ENCODE results near the gene ABCE1. TPM values are rescaled to one million over a fixed set of nuclear protein-coding genes. Genes with fewer than 3 reads are reported as not detected.
"Not testable (repeated sequence)": the region's sequence is repeated elsewhere in the genome, so short reads cannot be mapped to it uniquely, and the experiment has no call there.

Gene ABCE1
- polyA plus RNA-seq, 3 donors from 2014 or later: 29.2 to 47.6 (median 34.0) TPM

DNA sequence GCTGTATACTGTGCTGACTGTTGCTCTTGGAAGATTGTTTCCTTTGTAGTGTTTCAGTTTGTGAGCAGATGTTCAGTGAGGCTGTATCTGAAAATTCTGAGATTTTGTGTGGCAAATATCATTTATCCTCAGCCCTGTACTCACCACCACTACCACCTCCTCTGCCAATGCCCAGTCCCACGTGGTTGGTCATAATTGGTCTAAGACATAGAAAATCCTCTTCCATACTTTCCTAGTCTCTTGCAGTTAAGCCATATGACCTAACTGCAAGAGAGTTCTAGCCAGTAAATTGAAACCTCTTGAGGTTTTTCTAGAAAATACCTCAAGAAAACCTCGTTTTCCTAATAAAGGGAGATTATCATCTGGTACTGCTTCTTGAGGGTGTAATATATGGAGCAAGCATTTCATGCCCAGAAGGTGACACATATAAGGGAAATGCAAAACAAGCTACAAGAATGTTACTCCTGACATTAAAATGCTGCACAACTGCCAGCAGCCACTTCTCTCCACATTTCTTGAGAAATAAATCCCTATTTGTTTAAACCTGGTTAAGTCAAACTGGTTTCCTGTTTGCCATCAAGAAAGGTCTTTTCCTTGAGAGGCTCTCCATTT is 32.8 kb downstream of the ABCE1 start:
- no peak for DNase-seq
- H3K4me1 Mint-ChIP-seq: peaks cover 25 to 36% of the 10 kb centered on the region in 2 donors
- H3K4me3 Mint-ChIP-seq: no peak overlapping the region
- peaks cover 0 to 19% (median 11%) of the 10 kb centered on the region in 3 donors for H3K36me3 Mint-ChIP-seq
- H3K27ac Mint-ChIP-seq: peak overlapping the region; percentile 9 to 70 (median 50)
- peaks cover 0 to 5% (median 0%) of the 10 kb centered on the region in 3 donors for H3K27me3 Mint-ChIP-seq (ENCODE audit: low read depth in 3 of 3)
- H3K9me3 Mint-ChIP-seq: no peaks in the 10 kb centered on the region

DNA sequence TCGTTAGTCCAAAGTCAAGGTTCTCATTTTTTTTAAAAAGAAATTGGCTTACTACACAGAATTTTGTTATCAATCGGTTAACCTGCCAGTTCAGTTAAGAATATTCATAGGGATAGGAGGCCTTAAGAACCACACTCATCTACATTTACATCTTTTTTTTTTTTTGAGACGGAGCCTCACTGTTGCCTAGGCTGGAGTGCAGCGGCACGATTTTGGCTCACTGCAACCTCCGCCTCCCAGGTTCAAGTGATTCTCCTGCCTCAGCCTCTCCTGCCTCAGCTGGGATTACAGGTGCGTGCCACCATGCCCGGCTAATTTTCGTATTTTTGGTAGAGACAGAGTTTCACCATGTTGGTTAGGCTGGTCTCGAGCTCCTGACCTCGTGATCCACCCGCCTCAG is 33.7 kb downstream of the ABCE1 start:
- peaks cover 19 to 36% of the 10 kb centered on the region in 2 donors for H3K4me1 Mint-ChIP-seq
- H3K9me3 Mint-ChIP-seq: no peaks in the 10 kb centered on the region
- H3K4me3 Mint-ChIP-seq: no peak overlapping the region
- H3K27me3 Mint-ChIP-seq (ENCODE audit: low read depth in 3 of 3): peaks cover 0 to 3% (median 0%) of the 10 kb centered on the region in 3 donors
- H3K27ac Mint-ChIP-seq: peak overlapping the region in 1 of 6 donors; percentile 58
- peaks cover 0 to 10% (median 8%) of the 10 kb centered on the region in 3 donors for H3K36me3 Mint-ChIP-seq
- no peak for DNase-seq

DNA sequence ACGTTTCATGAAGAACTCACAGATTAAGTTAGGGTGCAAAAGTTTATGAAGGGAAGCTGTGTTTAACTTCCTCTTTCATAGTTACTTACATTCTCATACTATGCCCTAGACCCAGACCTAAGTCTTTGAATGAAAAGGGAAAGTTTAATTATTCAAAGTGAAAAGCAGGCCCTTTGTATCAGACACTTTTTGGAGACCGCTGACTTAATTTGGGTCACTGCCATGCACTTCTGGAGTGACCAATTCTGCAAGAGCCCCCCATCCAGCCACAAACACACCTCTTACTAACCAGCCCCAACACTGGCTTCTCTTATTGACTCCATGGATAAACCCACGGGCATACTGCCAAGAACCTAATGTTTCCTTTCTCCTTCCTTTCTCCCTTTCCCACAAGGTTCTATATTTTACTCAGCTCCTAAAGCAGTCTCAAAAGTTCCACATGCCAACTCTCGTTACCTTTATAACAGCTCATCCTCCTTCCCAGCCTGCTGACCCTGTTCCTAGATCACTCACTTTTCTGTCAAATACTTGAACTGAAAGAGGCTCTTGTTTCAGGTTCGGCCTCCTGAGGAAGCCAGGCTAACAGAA is 34.5 kb downstream of the ABCE1 start:
- peaks cover 0 to 14% (median 11%) of the 10 kb centered on the region in 3 donors for H3K36me3 Mint-ChIP-seq
- no peak for DNase-seq
- peaks cover 0 to 4% (median 0%) of the 10 kb centered on the region in 3 donors for H3K27me3 Mint-ChIP-seq (ENCODE audit: low read depth in 3 of 3)
- H3K4me1 Mint-ChIP-seq: peaks cover 22 to 36% of the 10 kb centered on the region in 2 donors
- H3K9me3 Mint-ChIP-seq: no peaks in the 10 kb centered on the region
- peak overlapping the region; percentile 4 to 71 (median 39) for H3K27ac Mint-ChIP-seq
- no peak overlapping the region for H3K4me3 Mint-ChIP-seq

DNA sequence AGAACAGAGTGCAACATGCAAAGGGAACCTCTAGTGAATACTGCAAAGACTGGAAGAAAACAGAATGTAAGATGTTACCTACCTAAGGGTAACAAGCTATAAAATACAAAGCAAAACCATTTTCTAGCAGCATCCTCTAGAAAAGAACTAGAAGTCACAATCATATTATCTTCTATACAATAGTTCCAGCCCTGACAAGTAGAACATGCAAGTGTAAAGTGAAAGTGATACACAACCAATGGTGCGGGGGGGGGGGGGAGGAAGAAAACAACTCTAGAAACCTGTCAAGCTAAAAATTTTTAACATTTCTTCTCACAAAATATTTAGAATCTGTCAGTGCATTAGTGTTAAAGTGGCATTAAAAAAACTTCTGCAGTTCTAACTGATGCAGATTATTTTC is 38.1 kb downstream of the ABCE1 start:
- H3K27ac Mint-ChIP-seq: peak overlapping the region in 5 of 6 donors; percentile 53 to 70 (median 57)
- H3K4me3 Mint-ChIP-seq: peak overlapping the region; percentile 2 to 61 (median 27)
- DNase-seq: peak in 1 of 3 donors; percentile 7
- peaks cover 8 to 34% (median 20%) of the 10 kb centered on the region in 3 donors for H3K36me3 Mint-ChIP-seq
- H3K27me3 Mint-ChIP-seq (ENCODE audit: low read depth in 3 of 3); H3K9me3 Mint-ChIP-seq: not testable (repeated sequence)
- peaks cover 20 to 30% of the 10 kb centered on the region in 2 donors for H3K4me1 Mint-ChIP-seq

DNA sequence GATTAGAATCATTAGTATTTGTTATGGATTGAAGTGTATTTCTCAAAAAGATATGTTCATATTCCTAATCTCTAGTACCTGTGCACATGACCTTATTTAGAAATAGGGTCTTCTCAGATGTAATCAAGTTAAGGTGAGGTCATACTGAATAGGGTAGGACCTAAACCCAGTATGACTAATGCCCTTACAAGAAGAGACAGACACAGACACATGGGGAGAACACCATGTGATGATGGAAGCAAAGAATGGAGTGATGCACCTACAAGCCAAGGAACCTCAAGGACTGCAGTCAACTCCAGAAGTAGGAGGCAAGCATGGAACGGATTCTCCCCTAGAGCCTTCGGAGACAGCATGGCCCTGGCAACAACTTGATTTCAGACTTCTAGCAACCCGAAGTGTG is 50.9 kb downstream of the ABCE1 start:
- Mint-ChIP-seq H3K27me3 (ENCODE audit: low read depth in 3 of 3) (peaks cover 0 to 5% (median 0%) of the 10 kb centered on the region in 3 donors), H3K4me3 (no peak overlapping the region), H3K9me3 (no peaks in the 10 kb centered on the region), H3K27ac (peak overlapping the region in 1 of 6 donors; percentile 46), H3K4me1 (peaks cover 0 to 5% of the 10 kb centered on the region in 2 donors), H3K36me3 (peaks cover 30 to 53% (median 50%) of the 10 kb centered on the region in 3 donors)
- DNase-seq: no peak

DNA sequence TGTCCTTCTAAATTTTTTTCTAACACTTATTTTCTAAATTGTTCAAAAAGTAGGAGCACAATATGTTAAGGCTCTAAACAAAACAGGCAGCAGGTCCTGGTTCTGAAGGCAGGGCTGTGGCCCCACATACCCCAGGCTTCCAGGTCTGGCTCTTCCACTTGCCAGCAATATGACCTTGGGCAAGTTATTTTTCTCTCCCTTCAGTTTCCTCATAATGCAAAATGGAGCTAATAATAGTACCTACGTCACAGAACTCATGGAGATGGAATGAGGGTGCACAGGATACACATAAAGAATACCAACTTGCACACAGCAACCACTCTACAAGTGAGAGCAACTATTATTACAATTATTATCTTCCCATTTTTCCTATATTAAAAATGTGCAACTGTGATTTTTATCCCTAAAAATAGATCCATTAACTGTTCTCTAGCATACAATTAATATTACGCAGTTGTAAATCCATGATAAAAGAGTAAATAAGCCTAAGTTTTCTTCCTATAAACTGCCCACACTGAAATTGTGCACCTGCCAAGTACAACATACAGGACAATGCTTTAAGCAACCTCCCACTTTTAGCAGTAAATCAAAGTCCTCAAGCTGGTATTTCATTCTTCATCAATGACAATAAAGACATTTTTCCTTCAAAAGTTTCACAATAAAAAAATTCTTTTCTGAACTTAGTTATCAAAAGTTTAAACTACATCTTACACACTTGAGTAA is 55.2 kb downstream of the ABCE1 start:
- H3K36me3 Mint-ChIP-seq: peaks cover 15 to 34% (median 30%) of the 10 kb centered on the region in 3 donors
- no peak overlapping the region for H3K27ac Mint-ChIP-seq
- H3K27me3 Mint-ChIP-seq (ENCODE audit: low read depth in 3 of 3): peaks cover 0 to 2% (median 0%) of the 10 kb centered on the region in 3 donors
- no peaks in the 10 kb centered on the region for H3K9me3 Mint-ChIP-seq
- DNase-seq: no peak
- H3K4me3 Mint-ChIP-seq: no peak overlapping the region
- H3K4me1 Mint-ChIP-seq: no peaks in the 10 kb centered on the region

DNA sequence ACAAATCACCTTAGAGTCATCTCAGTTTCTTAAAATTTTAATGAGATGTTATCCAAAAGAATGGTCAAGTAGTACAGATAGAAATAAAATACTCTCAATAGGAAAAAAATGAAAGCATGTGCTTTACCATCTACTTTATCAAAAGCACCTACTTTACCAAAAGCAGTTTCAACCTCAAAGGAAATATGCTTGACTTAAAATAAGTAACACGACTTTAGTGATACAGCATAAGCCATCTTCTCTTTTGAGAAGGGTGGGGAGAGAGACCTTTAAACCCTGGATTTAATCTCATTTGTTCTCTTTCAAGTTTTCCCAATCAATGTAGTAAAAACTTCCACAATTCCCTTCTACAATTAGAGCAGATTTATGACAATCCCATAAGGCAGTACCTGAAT is 55.8 kb downstream of the ABCE1 start:
- Mint-ChIP-seq H3K27me3 (ENCODE audit: low read depth in 3 of 3) (peaks cover 0 to 2% (median 0%) of the 10 kb centered on the region in 3 donors), H3K9me3 (no peaks in the 10 kb centered on the region), H3K36me3 (peaks cover 11 to 34% (median 33%) of the 10 kb centered on the region in 3 donors), H3K27ac (peak overlapping the region in 1 of 6 donors; percentile 25), H3K4me3 (no peak overlapping the region), H3K4me1 (no peaks in the 10 kb centered on the region)
- no peak for DNase-seq

DNA sequence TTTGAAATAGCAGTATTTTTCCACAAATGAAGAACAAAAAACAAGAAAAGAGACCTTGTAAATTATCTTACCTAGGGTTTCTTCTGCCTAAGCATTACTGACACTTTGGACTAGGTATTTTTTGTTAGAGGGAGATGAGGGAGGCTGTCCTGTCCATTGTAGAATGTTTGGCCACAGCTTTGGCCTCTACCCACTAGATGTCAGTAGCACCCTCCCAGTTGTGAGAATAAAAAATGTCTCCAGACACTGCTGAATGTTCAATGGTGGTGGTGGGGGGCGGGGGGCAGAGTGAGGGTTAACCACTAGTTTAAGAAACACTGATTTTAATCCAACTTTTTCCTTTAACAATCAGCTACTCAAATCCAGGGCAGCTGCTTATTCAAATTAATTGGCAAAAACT is 56.5 kb downstream of the ABCE1 start:
- H3K27ac Mint-ChIP-seq: no peak overlapping the region
- peaks cover 0 to 2% (median 0%) of the 10 kb centered on the region in 3 donors for H3K27me3 Mint-ChIP-seq (ENCODE audit: low read depth in 3 of 3)
- H3K9me3 Mint-ChIP-seq: no peaks in the 10 kb centered on the region
- H3K4me1 Mint-ChIP-seq: peaks cover 0 to 4% of the 10 kb centered on the region in 2 donors
- peaks cover 9 to 28% (median 26%) of the 10 kb centered on the region in 3 donors for H3K36me3 Mint-ChIP-seq
- peak in 2 of 3 donors; percentile 11 to 18 for DNase-seq
- no peak overlapping the region for H3K4me3 Mint-ChIP-seq

DNA sequence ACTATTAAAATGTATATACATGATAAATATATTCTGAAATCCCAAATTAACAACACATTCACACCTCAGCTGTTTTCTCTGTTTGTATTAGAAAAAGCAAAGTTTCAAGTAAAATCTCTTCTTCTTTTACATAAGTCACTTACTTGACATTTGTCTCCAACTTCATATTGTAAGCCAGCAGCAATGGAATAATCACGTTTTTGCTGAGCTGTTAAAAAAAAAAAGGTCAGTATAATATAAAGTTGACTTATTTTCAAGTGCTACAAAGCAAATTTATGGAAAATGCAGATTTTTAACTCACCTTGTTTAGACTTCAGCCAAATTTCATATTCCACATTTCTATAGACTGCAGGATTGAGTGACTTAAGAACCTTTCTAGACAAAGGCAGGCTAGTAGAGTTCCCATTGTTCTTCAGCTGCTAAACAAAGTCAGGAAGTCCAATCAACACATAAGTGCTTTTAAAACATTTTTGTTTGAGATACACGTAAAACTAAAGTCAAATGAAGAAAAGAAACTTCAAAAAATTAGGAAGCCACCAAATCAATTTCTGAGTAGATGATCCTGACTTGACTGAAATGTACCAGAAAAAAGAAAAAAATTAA is 57.3 kb downstream of the ABCE1 start:
- peaks cover 0 to 2% (median 0%) of the 10 kb centered on the region in 3 donors for H3K27me3 Mint-ChIP-seq (ENCODE audit: low read depth in 3 of 3)
- H3K9me3 Mint-ChIP-seq: no peaks in the 10 kb centered on the region
- peaks cover 9 to 20% (median 18%) of the 10 kb centered on the region in 3 donors for H3K36me3 Mint-ChIP-seq
- no peak overlapping the region for H3K4me3 Mint-ChIP-seq
- no peak for DNase-seq
- H3K4me1 Mint-ChIP-seq: peaks cover 0 to 7% of the 10 kb centered on the region in 2 donors
- no peak overlapping the region for H3K27ac Mint-ChIP-seq

DNA sequence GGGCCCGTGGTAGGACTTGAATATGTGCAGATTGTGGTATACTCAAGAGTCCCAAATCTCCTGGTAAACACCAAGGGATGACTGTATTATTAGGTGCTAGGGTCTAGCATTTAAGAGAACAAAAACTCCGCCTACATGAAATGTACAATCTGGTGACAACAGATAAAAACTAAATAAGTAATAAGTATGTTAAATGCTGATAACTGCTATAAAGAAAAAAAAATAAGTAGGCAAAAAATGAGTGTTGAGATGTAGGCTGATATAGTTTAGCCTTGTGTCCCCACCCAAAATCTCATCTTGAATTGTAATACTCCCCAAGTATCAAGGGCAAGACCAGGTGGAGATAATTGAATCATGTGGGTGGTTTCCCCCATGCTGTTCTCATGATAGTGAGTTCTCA is 58.9 kb downstream of the ABCE1 start:
- Mint-ChIP-seq H3K4me3 (no peak overlapping the region), H3K27ac (no peak overlapping the region), H3K9me3 (no peaks in the 10 kb centered on the region), H3K4me1 (peaks cover 0 to 7% of the 10 kb centered on the region in 2 donors), H3K27me3 (ENCODE audit: low read depth in 3 of 3) (peaks cover 0 to 2% (median 0%) of the 10 kb centered on the region in 3 donors), H3K36me3 (peaks cover 13 to 20% (median 18%) of the 10 kb centered on the region in 3 donors)
- no peak for DNase-seq

DNA sequence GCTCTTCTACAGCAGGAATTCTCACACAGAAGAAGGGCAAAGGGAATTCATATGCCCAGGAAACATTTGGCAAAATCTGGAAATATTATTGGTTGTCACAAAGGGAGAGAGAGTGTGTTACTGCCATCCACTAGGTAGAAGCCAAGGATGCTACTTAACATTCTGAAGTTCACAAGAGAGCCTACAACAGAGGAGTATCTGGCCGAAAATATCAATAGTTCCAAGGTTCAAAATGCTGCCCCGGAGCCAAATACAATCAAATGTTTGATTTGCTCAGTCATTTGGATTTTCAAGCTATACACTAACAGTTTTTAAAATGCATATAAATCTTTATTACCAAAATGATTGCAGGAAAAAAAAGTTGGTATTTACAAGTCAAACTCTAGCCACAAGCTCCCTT is 63.4 kb downstream of the ABCE1 start:
- peaks cover 7 to 22% (median 10%) of the 10 kb centered on the region in 3 donors for H3K36me3 Mint-ChIP-seq
- peak overlapping the region in 3 of 6 donors; percentile 9 to 44 (median 18) for H3K27ac Mint-ChIP-seq
- no peaks in the 10 kb centered on the region for H3K9me3 Mint-ChIP-seq
- DNase-seq: no peak
- H3K4me3 Mint-ChIP-seq: no peak overlapping the region
- H3K4me1 Mint-ChIP-seq: peaks cover 2 to 8% of the 10 kb centered on the region in 2 donors
- peaks cover 0 to 2% (median 0%) of the 10 kb centered on the region in 3 donors for H3K27me3 Mint-ChIP-seq (ENCODE audit: low read depth in 3 of 3)

DNA sequence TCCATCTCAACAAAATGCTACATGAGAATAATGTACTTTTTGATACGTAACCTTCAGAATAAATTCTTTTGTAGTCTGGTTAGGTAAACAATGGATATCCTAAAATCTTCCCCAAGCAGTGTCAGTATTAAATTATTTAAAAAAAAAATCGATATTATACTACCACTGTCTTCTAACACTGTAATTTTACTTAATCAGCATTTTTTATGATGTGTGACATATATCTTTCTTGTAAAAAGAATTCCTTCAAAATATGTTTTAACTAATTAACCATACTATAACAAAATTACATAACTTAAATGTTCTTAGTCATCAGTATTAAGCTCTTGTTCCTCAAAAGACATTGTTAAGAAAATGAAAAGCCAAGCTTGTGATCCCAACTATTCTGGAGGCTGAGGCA is 69.8 kb downstream of the ABCE1 start:
- no peak overlapping the region for H3K4me3 Mint-ChIP-seq
- H3K36me3 Mint-ChIP-seq: peaks cover 3 to 22% (median 11%) of the 10 kb centered on the region in 3 donors
- peaks cover 15 to 44% of the 10 kb centered on the region in 2 donors for H3K4me1 Mint-ChIP-seq
- H3K27ac Mint-ChIP-seq: no peak overlapping the region
- DNase-seq: no peak
- H3K9me3 Mint-ChIP-seq: no peaks in the 10 kb centered on the region
- peaks cover 0 to 4% (median 0%) of the 10 kb centered on the region in 3 donors for H3K27me3 Mint-ChIP-seq (ENCODE audit: low read depth in 3 of 3)

DNA sequence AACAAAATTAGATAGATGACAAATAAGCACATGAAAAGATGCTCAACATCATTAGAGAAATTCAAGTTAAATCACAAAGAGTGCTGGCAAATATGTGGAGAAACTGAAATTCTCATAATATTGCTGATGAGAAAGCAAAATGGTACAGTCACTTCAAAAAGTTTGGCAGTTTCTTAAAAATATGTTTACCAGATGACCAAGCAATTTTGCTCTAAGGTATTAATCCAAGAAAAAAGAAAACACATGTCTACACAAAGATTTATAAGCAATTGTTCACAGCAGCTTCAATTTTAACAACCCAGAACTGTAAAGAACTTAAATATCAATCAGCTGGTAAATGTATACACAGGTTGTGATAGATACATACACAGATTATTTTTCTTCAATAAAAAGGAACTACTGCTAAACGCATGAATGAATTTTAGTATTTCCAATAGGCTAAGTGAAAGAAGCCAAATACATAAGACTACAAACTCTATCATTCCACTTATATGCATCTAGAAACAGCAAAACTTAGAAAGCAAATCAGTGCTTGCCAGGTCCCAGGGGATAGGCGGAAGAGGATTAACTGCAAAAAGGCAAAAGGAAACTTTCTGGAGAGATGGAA is 70.6 kb downstream of the ABCE1 start:
- DNase-seq: no peak
- peak overlapping the region in 4 of 6 donors; percentile 41 to 58 (median 46) for H3K27ac Mint-ChIP-seq
- peaks cover 7 to 18% (median 15%) of the 10 kb centered on the region in 3 donors for H3K36me3 Mint-ChIP-seq
- H3K4me3 Mint-ChIP-seq: no peak overlapping the region
- H3K4me1 Mint-ChIP-seq: peaks cover 18 to 52% of the 10 kb centered on the region in 2 donors
- no peaks in the 10 kb centered on the region for H3K9me3 Mint-ChIP-seq
- H3K27me3 Mint-ChIP-seq (ENCODE audit: low read depth in 3 of 3): peaks cover 0 to 4% (median 0%) of the 10 kb centered on the region in 3 donors
